ENCODE measurements around the gene KLK14.

Gene KLK14

GRCh38 chr19:51086153-51086850 lies 3.6 kb upstream of the KLK14 start:
- DNase-seq (ENCODE audit: low read depth) = no peak

- no peak for DNase-seq (ENCODE audit: low read depth)
Observed at GRCh38 chr19:51084505-51084904, 1.8 kb upstream of the KLK14 start.

DNA sequence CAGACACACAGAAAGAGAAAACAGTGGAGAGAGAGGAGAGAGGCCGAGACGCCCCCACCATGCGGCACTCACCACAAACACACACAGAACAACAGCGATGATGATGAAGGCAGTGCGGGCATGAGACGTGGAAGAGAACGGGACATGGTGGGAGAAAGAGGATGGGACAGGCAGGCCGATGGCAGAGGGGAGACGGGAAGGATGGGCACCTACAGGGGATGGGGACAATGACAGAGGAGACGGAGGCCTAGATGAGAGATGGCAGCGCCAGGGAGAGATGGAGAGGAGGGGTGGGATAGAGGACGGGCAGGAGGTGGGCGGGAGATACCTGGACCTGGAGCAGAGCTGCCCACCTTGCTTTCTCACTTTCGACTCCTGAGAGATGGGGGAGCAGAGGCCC lies 1.1 kb upstream of the KLK14 start:
- DNase-seq (ENCODE audit: low read depth) = no peak

DNA sequence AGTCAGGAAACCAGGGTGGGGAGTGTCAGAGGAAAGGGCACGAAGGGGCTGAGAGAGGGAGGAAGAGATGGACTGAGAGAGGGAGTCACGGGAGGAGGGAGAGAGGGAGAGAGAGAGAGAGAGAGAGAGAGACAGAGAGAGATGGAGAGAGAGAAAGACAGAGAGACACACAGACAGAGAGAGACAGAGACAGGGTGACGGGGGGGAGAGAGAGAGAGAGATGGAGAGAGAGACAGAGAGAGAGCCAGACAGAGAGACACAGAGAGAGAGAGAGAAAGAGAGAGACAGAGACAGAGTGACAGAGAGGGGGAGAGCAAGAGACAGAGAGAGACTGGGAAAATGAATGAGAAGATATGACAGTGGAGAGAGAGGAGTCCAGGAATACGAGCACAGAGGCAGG lies 494 bp upstream of the KLK14 start:
- no peak for DNase-seq (ENCODE audit: low read depth)

DNA sequence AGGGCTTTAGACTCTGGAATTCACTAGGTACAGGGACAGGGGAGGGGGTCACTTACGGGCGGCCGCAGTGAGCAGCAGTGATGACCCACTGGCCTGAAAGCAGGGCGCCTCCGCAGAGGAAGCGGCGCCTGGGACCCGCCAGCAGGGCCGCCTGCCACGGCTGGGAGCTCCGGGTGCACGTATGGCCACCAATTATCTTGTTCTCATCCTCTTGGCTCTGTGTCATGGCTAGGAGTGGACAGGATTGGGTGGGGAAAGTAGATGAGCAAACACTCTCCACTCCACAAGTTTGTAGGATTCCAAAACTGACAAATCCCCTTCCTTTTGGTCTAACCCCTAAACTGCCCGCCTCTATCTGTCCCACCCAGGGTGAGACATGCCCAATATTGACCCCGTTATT lies 1.2 kb downstream of the KLK14 start:
- DNase-seq (ENCODE audit: low read depth) = no peak

- DNase-seq (ENCODE audit: low read depth) = no peak
Observed at GRCh38 chr19:51079481-51080110, 3.1 kb downstream of the KLK14 start.

DNA sequence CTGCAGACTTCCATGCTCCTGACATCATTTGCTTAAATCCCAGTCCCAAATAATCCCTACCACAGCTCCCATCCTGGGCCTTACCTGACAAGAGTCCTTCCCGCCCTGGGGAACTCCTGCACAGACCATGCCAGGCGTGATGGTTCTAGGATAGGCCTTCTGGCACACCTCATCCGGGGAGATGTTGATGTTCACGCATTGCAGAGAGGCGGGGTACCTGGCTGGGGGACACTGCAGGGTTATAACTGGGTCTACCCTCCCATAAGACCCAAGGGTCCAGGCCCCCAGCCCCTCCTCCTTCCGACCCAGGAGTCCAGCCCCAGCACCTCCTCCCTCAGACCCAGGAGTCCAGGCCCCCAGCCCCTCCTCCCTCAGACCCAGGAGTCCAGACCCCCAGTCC lies 4.0 kb downstream of the KLK14 start:
- no peak for DNase-seq (ENCODE audit: low read depth)

- DNase-seq (ENCODE audit: low read depth) = no peak
Observed at GRCh38 chr19:51078104-51078503, 4.6 kb downstream of the KLK14 start.

DNA sequence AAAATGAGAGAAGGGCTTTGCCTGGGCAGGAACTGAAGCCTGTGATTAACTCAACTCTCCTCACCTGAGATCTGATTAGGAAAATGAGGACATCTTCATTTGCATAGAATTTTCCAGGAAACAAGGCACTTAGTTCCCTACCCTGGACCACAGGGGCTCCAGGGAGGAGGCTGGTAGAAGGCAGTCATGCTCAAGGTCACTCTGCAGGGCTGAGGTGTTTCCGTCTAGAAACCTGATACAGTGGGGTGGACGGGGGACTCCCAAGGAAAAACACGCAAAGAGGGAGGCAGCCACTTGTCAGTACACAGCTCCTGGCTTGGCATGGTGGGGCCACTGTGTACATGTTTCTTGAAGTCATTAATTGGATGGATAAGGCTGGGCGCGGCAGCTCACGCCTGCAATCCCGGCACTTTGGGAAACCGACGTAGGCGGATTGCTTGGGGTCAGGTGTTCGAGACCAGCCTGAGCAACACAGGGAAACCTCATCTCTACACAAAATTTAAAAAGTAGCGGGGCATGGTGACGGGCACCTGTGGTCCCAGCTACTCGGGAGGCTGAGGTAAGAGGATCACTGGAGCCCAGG lies 6.0 kb downstream of the KLK14 start:
- no peak for DNase-seq (ENCODE audit: low read depth)

DNA sequence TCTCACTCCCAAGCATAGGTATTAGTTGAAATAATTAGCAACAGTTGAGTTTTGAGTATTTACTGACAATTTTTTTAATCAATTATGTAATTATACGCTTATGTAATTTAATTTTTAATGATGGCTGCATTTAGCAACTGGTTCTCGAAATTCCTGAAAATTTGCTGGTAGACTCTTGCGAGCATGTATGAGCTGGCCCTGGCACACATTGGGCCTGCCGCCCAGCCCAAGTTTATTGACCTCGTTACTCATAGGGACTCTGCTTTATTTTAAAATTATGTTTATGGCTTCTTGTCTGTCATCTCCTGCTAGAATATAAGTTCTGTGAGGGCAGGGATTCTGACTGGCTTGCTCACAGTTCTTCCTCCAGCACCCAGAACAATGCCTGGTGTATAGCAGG lies 6.7 kb downstream of the KLK14 start:
- DNase-seq (ENCODE audit: low read depth) = no peak

GRCh38 chr19:51071095-51071405 lies 11.6 kb downstream of the KLK14 start:
- DNase-seq (ENCODE audit: low read depth) = no peak

GRCh38 chr19:51070334-51071094 lies 12.2 kb downstream of the KLK14 start:
- no peak for DNase-seq (ENCODE audit: low read depth)

DNA sequence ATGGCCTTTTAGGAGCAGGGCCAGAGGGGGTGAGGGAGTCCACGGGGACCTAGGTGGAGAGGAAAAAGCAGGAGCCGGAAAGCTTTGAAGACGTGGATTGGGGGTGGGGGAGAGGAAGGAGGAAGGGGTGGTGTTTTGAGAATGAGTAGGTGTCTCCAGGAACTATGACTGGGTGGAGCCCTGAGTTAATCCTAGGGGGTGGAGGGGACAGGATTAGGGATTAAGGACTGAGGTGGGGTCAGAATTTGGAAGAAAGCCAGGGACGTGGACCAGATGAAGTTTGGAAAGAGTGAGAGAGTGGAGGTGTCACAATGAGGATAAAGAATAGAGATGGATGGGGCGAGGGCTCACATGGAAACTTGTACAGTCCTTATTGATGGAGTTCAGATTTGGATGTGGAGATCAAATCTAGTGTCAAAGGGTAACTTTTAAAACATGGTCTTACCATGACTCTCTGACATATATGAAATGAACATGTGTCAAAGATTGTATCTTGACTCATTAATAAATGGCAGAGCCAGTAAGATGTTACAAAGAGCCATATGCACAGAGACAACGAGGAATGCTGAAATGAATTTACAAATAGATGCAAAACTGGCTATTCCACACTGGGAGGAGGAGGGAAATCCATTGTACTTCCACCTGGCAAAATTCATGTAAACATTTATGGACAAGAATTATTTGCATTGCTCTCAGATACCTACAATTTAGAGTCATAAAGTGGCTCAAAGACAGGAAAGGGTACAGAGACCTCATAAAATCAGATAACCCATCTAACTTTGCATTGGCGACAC lies 16.1 kb downstream of the KLK14 start:
- DNase-seq (ENCODE audit: low read depth) = no peak

DNA sequence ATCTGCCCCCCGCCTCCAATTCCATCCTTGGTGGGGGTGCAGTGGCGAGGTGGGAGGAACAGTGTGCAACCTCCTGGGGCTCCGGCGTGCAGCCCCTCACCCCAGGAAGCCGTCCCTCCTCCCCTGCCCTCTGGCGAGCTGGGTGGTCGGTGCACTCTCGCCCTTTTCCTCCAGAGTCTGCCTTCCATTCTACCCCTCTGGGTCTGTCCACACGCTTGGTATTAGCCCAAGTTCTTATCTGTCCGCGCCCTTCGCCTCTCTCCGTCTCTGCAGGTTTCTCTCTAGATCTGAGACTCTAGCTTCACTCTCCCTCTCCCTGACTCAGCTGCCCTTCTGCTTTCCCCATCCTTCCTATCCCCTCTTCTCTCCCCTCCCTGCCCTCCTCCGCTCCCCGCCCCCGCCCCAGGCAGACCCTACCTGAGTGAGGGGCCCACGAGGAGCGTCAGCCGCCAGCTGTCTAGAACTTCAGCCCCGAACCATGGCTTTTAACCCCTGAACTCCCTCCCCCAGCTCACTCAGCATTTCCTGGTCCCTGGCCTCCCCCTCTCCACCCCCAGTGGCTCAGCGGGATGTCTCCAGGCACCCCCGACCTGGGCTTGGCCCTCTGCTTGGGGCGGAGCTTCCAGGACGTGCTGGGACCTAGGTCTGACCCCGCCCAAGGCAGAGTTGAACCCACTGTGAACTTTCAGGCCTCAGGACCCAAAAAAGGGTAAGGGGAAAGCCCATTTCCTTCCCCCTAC lies 17.3 kb downstream of the KLK14 start:
- DNase-seq (ENCODE audit: low read depth) = no peak

GRCh38 chr19:51064534-51065220 lies 18.0 kb downstream of the KLK14 start, which contains the start of gene KLK13:
TSS of gene KLK13 (minus strand) at chr19:51065092. CDS start at chr19:51065067, 25 bp downstream.
- DNase-seq (ENCODE audit: low read depth) = no peak

- DNase-seq (ENCODE audit: low read depth) = no peak
Observed at GRCh38 chr19:51063664-51064063, 19.0 kb downstream of the KLK14 start.

- no peak for DNase-seq (ENCODE audit: low read depth)
Observed at GRCh38 chr19:51060973-51061372, 21.7 kb downstream of the KLK14 start.

DNA sequence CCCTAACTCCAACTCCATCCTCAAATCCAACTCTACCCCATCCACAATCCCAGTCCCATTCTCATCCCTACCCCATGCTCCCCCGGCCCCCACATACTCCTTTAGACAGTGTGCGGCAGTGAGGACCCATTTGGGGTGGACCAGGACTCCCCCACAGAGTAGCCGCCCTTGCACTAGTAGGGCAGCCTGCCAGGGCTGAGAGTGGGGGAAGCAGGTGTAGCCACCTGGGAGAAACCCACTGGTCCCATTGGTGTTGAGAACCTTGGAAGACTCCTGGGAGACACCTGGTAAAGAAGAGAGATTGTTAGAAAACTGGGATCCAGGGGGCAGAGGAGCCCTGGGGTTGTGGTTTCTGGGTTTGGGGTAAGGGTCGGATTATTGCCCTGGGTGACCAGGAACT lies 22.4 kb downstream of the KLK14 start:
- no peak for DNase-seq (ENCODE audit: low read depth)

- DNase-seq (ENCODE audit: low read depth) = no peak
Observed at GRCh38 chr19:51059715-51060114, 23.0 kb downstream of the KLK14 start.

DNA sequence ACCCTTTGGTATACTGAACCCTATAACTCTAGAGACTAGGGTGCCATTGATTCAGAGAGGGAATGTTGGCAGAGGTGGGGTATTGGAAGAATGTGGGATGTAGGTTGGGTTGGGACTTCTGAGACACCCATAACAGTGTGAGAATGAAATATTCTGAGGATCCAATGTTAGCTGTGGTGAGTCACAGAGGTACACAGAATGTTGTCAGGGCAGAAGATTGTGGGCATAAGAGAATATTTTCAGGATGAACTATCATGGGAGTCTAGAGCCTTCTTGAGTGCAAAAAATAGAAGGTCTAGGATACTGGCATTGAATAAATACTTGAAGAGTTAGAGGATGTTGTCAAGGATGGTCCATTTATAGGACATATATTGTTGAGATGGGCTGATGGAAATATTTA lies 26.8 kb downstream of the KLK14 start:
- no peak for DNase-seq (ENCODE audit: low read depth)

DNA sequence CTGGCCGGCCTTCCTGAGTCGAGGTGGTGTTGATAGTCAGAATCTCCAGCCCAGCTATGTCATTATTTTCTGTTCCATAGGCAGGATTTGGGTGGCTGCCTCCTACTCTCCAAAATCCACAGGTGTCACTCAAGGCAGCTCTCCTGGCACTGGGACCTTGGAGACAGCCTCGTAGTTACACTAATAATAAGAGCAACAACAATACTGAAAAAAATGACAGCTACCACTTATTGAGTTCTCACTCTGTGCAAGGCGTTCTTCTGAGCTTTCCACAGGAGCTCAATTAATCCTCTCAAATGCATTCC lies 35.7 kb downstream of the KLK14 start:
- DNase-seq (ENCODE audit: low read depth) = no peak

All from CMK (cell line).